IMR-90 (cell line): ENCODE data around the gene C14orf119. TPM values are rescaled to one million over a fixed set of nuclear protein-coding genes. Genes with fewer than 3 reads are reported as not detected.

Experiments used
- ATAC-seq: fragments of 200-7000 bp; cut with Tn5 transposase; 2 replicates; pipeline ENCODE4 v1.9.1; 2020; ENCODE audit warnings: low read depth, mild to moderate bottlenecking, moderate library complexity
- BruUV-seq: library from RNA; stranded (reverse); fragments of 400-500 nt; replicated peaks from 2 replicates; lab custom pipeline; 2021; lab: Mats Ljungman, UMichigan
- CTCF ChIA-PET: fragments of 300-600 bp; formaldehyde crosslinking; extraction: SDS; loops from one replicate; lab custom pipeline; 2021; ENCODE audit warnings: antibody characterized with exemption; lab: Yijun Ruan, JAX
- POLR2A ChIA-PET: fragments of 300-600 bp; sonication (Branson Sonifier 250); formaldehyde crosslinking; loops from one replicate; lab custom pipeline; 2022; ENCODE audit warnings: antibody characterized with exemption; ENCODE audit not compliant: unreplicated experiment; lab: Charles Lee
- DNase-seq: peaks from one replicate; pipeline ENCODE4 v3.0.0; 2013
- H2AFZ ChIP-seq: replicated peaks from 2 replicates; pipeline ENCODE3; 2013; ENCODE audit warnings: low read length, mild to moderate bottlenecking; ENCODE audit not compliant: poor library complexity
- H2AK5ac ChIP-seq: 2 replicates; pipeline ENCODE4 v1.6.1; 2013; ENCODE audit warnings: low read depth, low read length, inconsistent platforms
- H2AK9ac ChIP-seq: replicated peaks from 2 replicates; pipeline ENCODE3; 2013; ENCODE audit warnings: mild to moderate bottlenecking, low read depth, low read length, moderate library complexity; ENCODE audit not compliant: poor library complexity
- H2BK120ac ChIP-seq: 2 replicates; pipeline ENCODE4 v1.6.1; 2013; ENCODE audit warnings: low read depth, low read length, inconsistent platforms
- H2BK15ac ChIP-seq: 3 replicates; pipeline ENCODE4 v1.6.1; 2013; ENCODE audit warnings: low read depth, low read length, inconsistent platforms
- H2BK20ac ChIP-seq: 2 replicates; pipeline ENCODE4 v1.6.1; 2013; ENCODE audit warnings: low read depth, mild to moderate bottlenecking, inconsistent platforms, low read length, moderate library complexity
- H2BK5ac ChIP-seq: 2 replicates; pipeline ENCODE4 v1.6.1; 2013; ENCODE audit warnings: mild to moderate bottlenecking, low read depth, low read length, inconsistent platforms; ENCODE audit not compliant: poor library complexity, severe bottlenecking
- H3K14ac ChIP-seq: replicated peaks from 2 replicates; pipeline ENCODE4 v1.6.1; 2013; ENCODE audit warnings: low read depth, low read length, inconsistent platforms
- H3K18ac ChIP-seq: 2 replicates; pipeline ENCODE4 v1.6.1; 2013; ENCODE audit warnings: low read depth, low read length, control low read depth
- H3K23ac ChIP-seq: 2 replicates; pipeline ENCODE4 v1.6.1; 2013; ENCODE audit warnings: low read depth, low read length, inconsistent platforms
- H3K27ac ChIP-seq: 2 replicates; pipeline ENCODE4 v1.5.1; 2013; ENCODE audit warnings: mild to moderate bottlenecking, control low read depth, low read length; ENCODE audit not compliant: insufficient read depth
- H3K27me3 ChIP-seq: 2 replicates; pipeline ENCODE4 v1.6.1; 2013; ENCODE audit warnings: low read length; ENCODE audit not compliant: control insufficient read depth, insufficient read depth
- H3K36me3 ChIP-seq: 2 replicates; pipeline ENCODE4 v1.6.1; 2013; ENCODE audit warnings: low read length, mixed read lengths; ENCODE audit not compliant: control insufficient read depth, insufficient read depth
- H3K4ac ChIP-seq: 2 replicates; pipeline ENCODE4 v1.6.1; 2013; ENCODE audit warnings: low read depth, low read length, inconsistent platforms
- H3K4me1 ChIP-seq: 2 replicates; pipeline ENCODE4 v1.6.1; 2013; ENCODE audit warnings: low read length, mixed read lengths; ENCODE audit not compliant: control insufficient read depth, insufficient read depth
- H3K4me2 ChIP-seq: 2 replicates; pipeline ENCODE4 v1.6.1; 2013; ENCODE audit warnings: low read depth, mild to moderate bottlenecking, control low read depth, low read length, moderate library complexity
- H3K4me3 ChIP-seq: 2 replicates; pipeline ENCODE4 v1.5.1; 2013; ENCODE audit warnings: low read depth, mild to moderate bottlenecking, control low read depth, low read length, moderate library complexity; ENCODE audit not compliant: insufficient read depth
- H3K56ac ChIP-seq: 2 replicates; pipeline ENCODE4 v1.6.1; 2013; ENCODE audit warnings: low read length, inconsistent platforms; ENCODE audit not compliant: insufficient read depth; ENCODE audit errors: extremely low read depth
- H3K79me1 ChIP-seq, 2 experiments: 2 replicates each; pipeline ENCODE4 v1.6.1; 2013; ENCODE audit warnings: low read length in 2 of 2, inconsistent platforms in 1 of 2, low read depth in 1 of 2
- H3K9ac ChIP-seq: 2 replicates; pipeline ENCODE4 v1.6.1; 2013; ENCODE audit warnings: low read depth, low read length, control low read depth
- H3K9me1 ChIP-seq: 2 replicates; pipeline ENCODE4 v1.6.1; 2013; ENCODE audit warnings: low read length, inconsistent platforms; ENCODE audit not compliant: insufficient read depth
- H3K9me3 ChIP-seq: 2 replicates; pipeline ENCODE4 v1.6.1; 2013; ENCODE audit warnings: low read length; ENCODE audit not compliant: control insufficient read depth, insufficient read depth
- H4K20me1 ChIP-seq: 2 replicates; pipeline ENCODE4 v1.6.1; 2013; ENCODE audit warnings: low read length, inconsistent platforms; ENCODE audit not compliant: insufficient read depth
- H4K5ac ChIP-seq: 2 replicates; pipeline ENCODE4 v1.6.1; 2013; ENCODE audit warnings: mild to moderate bottlenecking, low read depth, low read length, control low read depth
- H4K8ac ChIP-seq, 2 experiments: 2 replicates each; pipeline ENCODE4 v1.6.1; 2013; ENCODE audit warnings: low read depth in 2 of 2, low read length in 2 of 2, control low read depth in 1 of 2, inconsistent platforms in 1 of 2
- H4K91ac ChIP-seq: 2 replicates; pipeline ENCODE4 v1.6.1; 2013; ENCODE audit warnings: low read depth, low read length, inconsistent platforms; ENCODE audit not compliant: insufficient read depth
- MAZ ChIP-seq: IDR thresholded peaks from 2 replicates; pipeline ENCODE4 v1.6.1; 2012; ENCODE audit warnings: low read depth, mild to moderate bottlenecking, low read length, improper control_type of control experiment, moderate library complexity, borderline replicate concordance
- MXI1 ChIP-seq: IDR thresholded peaks from 2 replicates; pipeline ENCODE4 v1.6.1; 2012; ENCODE audit warnings: low read depth, mild to moderate bottlenecking, low read length, moderate library complexity, borderline replicate concordance
- NFE2L2 ChIP-seq: fragments of 150-350 bp; IDR thresholded peaks from 2 replicates; pipeline ENCODE4 v1.6.1; 2016; ENCODE audit warnings: low read depth, mild to moderate bottlenecking, low read length
- WGBS, 2 experiments: methylation state at CpG; one replicate each; pipeline versions ENCODE4 v1.1.5 to v1.1.7; 2013; ENCODE audit warnings: missing lambda C conversion rate in 2 of 2; ENCODE audit not compliant: insufficient read length in 1 of 2; ENCODE audit errors: extremely low coverage in 2 of 2; 5-methylcytosine and 5-hydroxymethylcytosine counted together
- dilution Hi-C: fragments of 300-500 bp; cut with HindIII; formaldehyde crosslinking; loops from one replicate; pipeline ENCODE4 v1.14.3; 2018; ENCODE audit warnings: low sequenced_read_pairs; ENCODE audit not compliant: unreplicated experiment
- in situ Hi-C: fragments of 300-500 bp; cut with MboI; formaldehyde crosslinking; loops from 3 replicates; pipeline ENCODE4 v1.14.3; 2019; ENCODE audit warnings: low sequenced_read_pairs, inconsistent platforms, mixed read lengths
- intact Hi-C: fragments of 100-400 bp; cut with micrococcal nuclease; formaldehyde crosslinking; loops from 2 replicates; pipeline ENCODE4 v1.10.0; 2022
- polyA plus RNA-seq, 3 experiments: library from polyadenylated mRNA; depleted of rRNA; stranded (reverse); fragments of >200 nt; gene quantifications; 2 replicates each; pipeline ENCODE4 v1.2.3, GENCODE V29; 2012; ENCODE audit warnings: low replicate concordance in 1 of 3
- total RNA-seq: library from RNA; depleted of rRNA; stranded (reverse); fragments of >200 nt; gene quantifications from 2 replicates; pipeline ENCODE4 v1.2.3, GENCODE V29; 2012

Gene C14orf119
- total and polyA plus RNA-seq, 2 of the 4 experiments (the other 2 are of a cell fraction) = 74.0 to 83.7 TPM

DNA sequence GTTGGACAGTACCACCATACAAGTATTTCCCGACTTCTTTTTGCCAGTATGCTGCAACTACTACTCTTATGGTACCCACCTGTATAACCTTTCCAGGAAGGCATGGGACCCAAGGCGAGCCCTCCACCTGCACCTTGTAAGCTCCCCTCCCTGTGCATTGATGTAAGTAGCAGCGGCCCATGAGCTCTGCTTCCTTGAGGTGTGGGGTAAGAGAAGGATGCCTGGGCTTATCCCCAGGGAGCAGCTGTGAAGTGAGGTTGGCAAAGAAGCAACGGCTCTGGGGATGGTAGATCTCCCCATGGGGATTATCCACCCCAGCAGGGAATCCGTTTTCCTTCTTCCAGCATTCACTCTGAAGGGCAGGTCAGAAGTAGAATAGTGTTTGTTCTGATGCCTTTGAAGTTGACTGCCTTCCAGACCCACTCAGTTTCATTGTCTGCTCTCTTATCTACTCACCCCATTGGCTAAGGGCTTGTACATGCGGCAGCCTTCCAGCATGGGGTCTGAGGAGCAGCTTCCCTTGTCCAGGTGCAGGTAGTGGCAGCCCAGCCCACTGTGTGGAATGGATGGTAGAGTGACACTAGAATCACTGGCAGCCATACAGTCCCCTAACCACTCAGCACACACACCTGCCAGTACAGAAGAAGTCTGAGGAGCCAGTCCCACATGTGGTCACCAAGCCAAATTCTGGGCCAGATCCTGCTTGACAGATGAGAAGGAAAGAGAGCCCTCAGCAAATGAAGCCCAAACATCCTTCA, 6.1 kb downstream of the C14orf119 start:
- Histone ChIP-seq H3K27me3 (no peaks in the 10 kb centered on the region), H2BK5ac (no peak overlapping the region), H3K4me1 (peaks cover 9% of the 10 kb centered on the region), H4K91ac (no peak overlapping the region), H3K79me1 (peaks cover 15 to 48% of the 10 kb centered on the region in 2 experiments; a peak in 3 of 4 replicates), H3K23ac (no peak overlapping the region), H3K27ac (no peak overlapping the region), H3K9ac (no peak overlapping the region), H2AK9ac (no peak overlapping the region), H4K20me1 (peaks cover 32% of the 10 kb centered on the region; the same call in 1 of the 2 replicates), H2AFZ (peak overlapping the region; percentile 26), H3K4me2 (no peak overlapping the region), H3K18ac (no peak overlapping the region), H4K8ac (no peak overlapping the region), H2BK20ac (no peak overlapping the region), H3K4me3 (no peak overlapping the region), H2BK120ac (no peak overlapping the region), H3K56ac (no peak overlapping the region), H2AK5ac (no peak overlapping the region), H3K4ac (no peak overlapping the region), H2BK15ac (no peak overlapping the region), H3K14ac (no peak overlapping the region), H3K36me3 (peaks cover 12% of the 10 kb centered on the region), H3K9me1 (peaks cover 11% of the 10 kb centered on the region), H3K9me3 (no peaks in the 10 kb centered on the region), H4K5ac (no peak overlapping the region)
- CTCF ChIA-PET = interaction anchor here (0.9 kb wide), 1 partner anchor 24 kb away, joined by 3 read pairs; no protein-coding TSS in a partner anchor
- dilution Hi-C loops (no loop called here), intact Hi-C loops (no loop called here), in situ Hi-C loops (loop anchor here (5.0 kb wide), 1 partner anchor 34 kb away; no protein-coding TSS in a partner anchor)
- POLR2A ChIA-PET = no interaction called here
- ATAC-seq (no peak), DNase-seq (no peak)
- WGBS, 2 experiments = no CpG with 5 or more reads among the region's 6 CpGs
- no TSS peak for BruUV-seq
- TF ChIP-seq MXI1 = no peak
- TF ChIP-seq MAZ = no peak
- no peak for TF ChIP-seq NFE2L2
